NCI-H524 treated with DMSO at 0.1 percent for 48 hours (cell line): ENCODE data around the gene CACNA2D3.
A peak's percentile ranks its signal among the peaks of the same experiment; 100 is the strongest.
"Not testable (repeated sequence)": the region's sequence is repeated elsewhere in the genome, so short reads cannot be mapped to it uniquely, and the experiment has no call there.

ENCODE experiments used
- DNase-seq: peaks from one replicate; lab custom pipeline; 2025; lab: John Stamatoyannopoulos, UW

The CACNA2D3 gene

GRCh38 chr3:54966979-54967378 is 844.6 kb downstream of the CACNA2D3 start:
- no peak for DNase-seq

- no peak for DNase-seq
Observed at GRCh38 chr3:54967731-54968161, 845.4 kb downstream of the CACNA2D3 start.

- no peak for DNase-seq
Observed at GRCh38 chr3:54968546-54969172, 846.3 kb downstream of the CACNA2D3 start.

GRCh38 chr3:54969652-54970051 is 847.3 kb downstream of the CACNA2D3 start:
- DNase-seq = peak; percentile 46

GRCh38 chr3:54970895-54971294 is 848.5 kb downstream of the CACNA2D3 start:
- no peak for DNase-seq

GRCh38 chr3:54977439-54977838 is 855.1 kb downstream of the CACNA2D3 start:
- DNase-seq = no peak

GRCh38 chr3:54977946-54978345 is 855.6 kb downstream of the CACNA2D3 start:
- not testable (repeated sequence) for DNase-seq

- DNase-seq = no peak
Observed at GRCh38 chr3:54982807-54983206, 860.5 kb downstream of the CACNA2D3 start.

GRCh38 chr3:54983266-54984099 is 861.1 kb downstream of the CACNA2D3 start:
- no peak for DNase-seq

GRCh38 chr3:54985856-54986255 is 863.5 kb downstream of the CACNA2D3 start:
- no peak for DNase-seq

- no peak for DNase-seq
Observed at GRCh38 chr3:54986294-54986693, 863.9 kb downstream of the CACNA2D3 start.

GRCh38 chr3:54987719-54988118 is 865.4 kb downstream of the CACNA2D3 start:
- DNase-seq = no peak

- no peak for DNase-seq
Observed at GRCh38 chr3:54988302-54988837, 866.0 kb downstream of the CACNA2D3 start.

GRCh38 chr3:54988838-54989630 is 866.7 kb downstream of the CACNA2D3 start:
- DNase-seq = no peak

GRCh38 chr3:54994111-54994513 is 871.8 kb downstream of the CACNA2D3 start:
- no peak for DNase-seq

- DNase-seq = no peak
Observed at GRCh38 chr3:54999159-54999558, 876.8 kb downstream of the CACNA2D3 start.

- DNase-seq = peak; percentile 61
Observed at GRCh38 chr3:54999811-55000210, 877.5 kb downstream of the CACNA2D3 start.

GRCh38 chr3:55000546-55000945 is 878.2 kb downstream of the CACNA2D3 start:
- DNase-seq = peak; percentile 62

- DNase-seq = no peak
Observed at GRCh38 chr3:55000953-55001352, 878.6 kb downstream of the CACNA2D3 start.

GRCh38 chr3:55002416-55002930 is 880.1 kb downstream of the CACNA2D3 start:
- DNase-seq = no peak

- DNase-seq = no peak
Observed at GRCh38 chr3:55006244-55006676, 883.9 kb downstream of the CACNA2D3 start.

GRCh38 chr3:55007971-55008370 is 885.6 kb downstream of the CACNA2D3 start:
- no peak for DNase-seq
